SIG-M5 treated with dmso at 0.1 percent for 504 hours (cell line): Measurements from ENCODE around the gene RYR2.

Experiments
- DNase-seq: peaks from one replicate; lab custom pipeline; 2025; ENCODE audit not compliant: unreplicated experiment; lab: John Stamatoyannopoulos, UW

RYR2 gene

GRCh38 chr1:237031480-237031879, 10.5 kb upstream of the RYR2 start:
- DNase-seq: no peak

- no peak for DNase-seq
Observed at GRCh38 chr1:237032029-237032428, 10.0 kb upstream of the RYR2 start.

GRCh38 chr1:237033061-237033460, 8.9 kb upstream of the RYR2 start:
- DNase-seq: no peak

- no peak for DNase-seq
Observed at GRCh38 chr1:237033804-237034203, 8.2 kb upstream of the RYR2 start.

GRCh38 chr1:237035759-237036158, 6.2 kb upstream of the RYR2 start:
- DNase-seq: no peak

- no peak for DNase-seq
Observed at GRCh38 chr1:237038211-237038610, 3.8 kb upstream of the RYR2 start.

- DNase-seq: no peak
Observed at GRCh38 chr1:237040823-237041222, 1.2 kb upstream of the RYR2 start.

GRCh38 chr1:237041461-237041794, 556 bp upstream of the RYR2 start:
- no peak for DNase-seq

GRCh38 chr1:237042526-237042891, 525 bp downstream of the RYR2 start:
- DNase-seq: no peak

GRCh38 chr1:237042892-237043576, 1.1 kb downstream of the RYR2 start:
- no peak for DNase-seq

GRCh38 chr1:237043846-237044636, 2.1 kb downstream of the RYR2 start:
- DNase-seq: no peak

- no peak for DNase-seq
Observed at GRCh38 chr1:237045278-237046016, 3.5 kb downstream of the RYR2 start.

GRCh38 chr1:237048803-237049202, 6.8 kb downstream of the RYR2 start:
- no peak for DNase-seq

- no peak for DNase-seq
Observed at GRCh38 chr1:237050185-237050584, 8.2 kb downstream of the RYR2 start.

- no peak for DNase-seq
Observed at GRCh38 chr1:237050915-237051314, 8.9 kb downstream of the RYR2 start.

GRCh38 chr1:237054313-237054712, 12.3 kb downstream of the RYR2 start:
- DNase-seq: no peak

- DNase-seq: no peak
Observed at GRCh38 chr1:237058470-237058869, 16.5 kb downstream of the RYR2 start.

- DNase-seq: no peak
Observed at GRCh38 chr1:237059244-237059643, 17.3 kb downstream of the RYR2 start.

GRCh38 chr1:237062976-237063375, 21.0 kb downstream of the RYR2 start:
- no peak for DNase-seq

- DNase-seq: no peak
Observed at GRCh38 chr1:237065903-237066302, 23.9 kb downstream of the RYR2 start.

- DNase-seq: no peak
Observed at GRCh38 chr1:237070519-237070918, 28.5 kb downstream of the RYR2 start.
